A172 (cell line): ENCODE measurements around the gene SLC37A2. TPM values are rescaled to one million over a fixed set of nuclear protein-coding genes. Genes with fewer than 3 reads are reported as not detected.
A peak's percentile ranks its signal among the peaks of the same experiment; 100 is the strongest.
"Not testable (repeated sequence)": the region's sequence is repeated elsewhere in the genome, so short reads cannot be mapped to it uniquely, and the experiment has no call there.

ENCODE experiments used
- DNase-seq: peaks from one replicate; pipeline ENCODE4 v3.0.0-alpha.2; 2015; ENCODE audit warnings: low spot score
- total RNA-seq: library from RNA; depleted of rRNA; stranded (reverse); fragments of >200 nt; shearing (Covaris generic); gene quantifications from 2 replicates; pipeline ENCODE4 v1.2.3, GENCODE V29; 2014

Gene SLC37A2
- total RNA-seq, 1 experiment from 2014 or later: 1.4 TPM

GRCh38 chr11:125083312-125084056, 20.4 kb downstream of the SLC37A2 start:
- DNase-seq: no peak

- no peak for DNase-seq
Observed at GRCh38 chr11:125084057-125084416, 20.9 kb downstream of the SLC37A2 start.

- DNase-seq: no peak
Observed at GRCh38 chr11:125084761-125085231, 21.7 kb downstream of the SLC37A2 start.

- DNase-seq: no peak
Observed at GRCh38 chr11:125085301-125086081, 22.4 kb downstream of the SLC37A2 start.

- DNase-seq: no peak
Observed at GRCh38 chr11:125086633-125087296, 23.7 kb downstream of the SLC37A2 start.

- no peak for DNase-seq
Observed at GRCh38 chr11:125088123-125088522, 25.0 kb downstream of the SLC37A2 start.

- no peak for DNase-seq
Observed at GRCh38 chr11:125088576-125089455, 25.7 kb downstream of the SLC37A2 start.

- not testable (repeated sequence) for DNase-seq
Observed at GRCh38 chr11:125089481-125089880, 26.4 kb downstream of the SLC37A2 start.

GRCh38 chr11:125090151-125090550, 27.0 kb downstream of the SLC37A2 start:
- DNase-seq: not testable (repeated sequence)

- DNase-seq: no peak
Observed at GRCh38 chr11:125090816-125091215, 27.7 kb downstream of the SLC37A2 start.

- peak; percentile 34 for DNase-seq
Observed at GRCh38 chr11:125091247-125091876, 28.3 kb downstream of the SLC37A2 start.

- DNase-seq: no peak
Observed at GRCh38 chr11:125091877-125092664, 29.0 kb downstream of the SLC37A2 start.

GRCh38 chr11:125092669-125093068, 29.6 kb downstream of the SLC37A2 start:
- DNase-seq: no peak

- no peak for DNase-seq
Observed at GRCh38 chr11:125093502-125093901, 30.4 kb downstream of the SLC37A2 start.

GRCh38 chr11:125094731-125095130, 31.6 kb downstream of the SLC37A2 start:
- no peak for DNase-seq

GRCh38 chr11:125100136-125100535, 37.0 kb downstream of the SLC37A2 start:
- no peak for DNase-seq

GRCh38 chr11:125101596-125101995, 38.5 kb downstream of the SLC37A2 start:
- DNase-seq: no peak

GRCh38 chr11:125102025-125102424, 38.9 kb downstream of the SLC37A2 start:
- no peak for DNase-seq

- DNase-seq: no peak
Observed at GRCh38 chr11:125102510-125102909, 39.4 kb downstream of the SLC37A2 start.

- no peak for DNase-seq
Observed at GRCh38 chr11:125105926-125106325, 42.8 kb downstream of the SLC37A2 start.
